Measurements from ENCODE around the gene NACA2.
"Not testable (repeated sequence)": the region's sequence is repeated elsewhere in the genome, so short reads cannot be mapped to it uniquely, and the experiment has no call there.

The NACA2 gene

GRCh38 chr17:61632826-61633225 lies 41.8 kb upstream of the NACA2 start:
- TF ChIP-seq, protein P1, sequence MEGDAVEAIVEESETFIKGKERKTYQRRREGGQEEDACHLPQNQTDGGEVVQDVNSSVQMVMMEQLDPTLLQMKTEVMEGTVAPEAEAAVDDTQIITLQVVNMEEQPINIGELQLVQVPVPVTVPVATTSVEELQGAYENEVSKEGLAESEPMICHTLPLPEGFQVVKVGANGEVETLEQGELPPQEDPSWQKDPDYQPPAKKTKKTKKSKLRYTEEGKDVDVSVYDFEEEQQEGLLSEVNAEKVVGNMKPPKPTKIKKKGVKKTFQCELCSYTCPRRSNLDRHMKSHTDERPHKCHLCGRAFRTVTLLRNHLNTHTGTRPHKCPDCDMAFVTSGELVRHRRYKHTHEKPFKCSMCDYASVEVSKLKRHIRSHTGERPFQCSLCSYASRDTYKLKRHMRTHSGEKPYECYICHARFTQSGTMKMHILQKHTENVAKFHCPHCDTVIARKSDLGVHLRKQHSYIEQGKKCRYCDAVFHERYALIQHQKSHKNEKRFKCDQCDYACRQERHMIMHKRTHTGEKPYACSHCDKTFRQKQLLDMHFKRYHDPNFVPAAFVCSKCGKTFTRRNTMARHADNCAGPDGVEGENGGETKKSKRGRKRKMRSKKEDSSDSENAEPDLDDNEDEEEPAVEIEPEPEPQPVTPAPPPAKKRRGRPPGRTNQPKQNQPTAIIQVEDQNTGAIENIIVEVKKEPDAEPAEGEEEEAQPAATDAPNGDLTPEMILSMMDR (IDR thresholded peaks at IDR 0.05; ENCODE audit: borderline replicate concordance, control extremely low read depth, extremely low read depth, insufficient read depth, missing control alignments) = no peak
- DNase-seq (ENCODE audit: low spot score) = no peak
- in situ Hi-C loops (cut with MboI; ENCODE audit: low sequenced_read_pairs, unreplicated experiment) = loop anchor here (10.0 kb wide), 1 partner anchor 472 kb away; no protein-coding TSS in a partner anchor

DNA sequence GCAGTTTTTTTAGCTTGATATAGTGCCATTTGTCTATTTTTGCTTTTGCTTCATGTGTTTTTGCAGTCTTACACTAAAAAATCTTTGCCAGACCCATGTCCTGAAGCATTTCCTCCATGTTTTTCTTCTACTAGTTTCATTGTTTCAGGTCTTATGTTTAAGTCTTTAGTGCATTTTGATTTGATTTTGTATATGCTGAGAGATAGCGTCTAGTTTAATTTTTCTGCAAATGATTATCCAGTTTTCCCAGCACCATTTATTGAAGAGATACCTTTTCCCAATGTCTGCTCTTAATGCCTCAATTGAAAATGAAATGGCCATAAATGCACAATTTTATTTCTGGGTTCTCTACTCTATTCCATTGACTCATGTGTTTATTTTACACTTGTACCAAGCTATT lies 40.8 kb upstream of the NACA2 start:
- TF ChIP-seq, protein P1 (IDR thresholded peaks at IDR 0.05; ENCODE audit: borderline replicate concordance, control extremely low read depth, extremely low read depth, insufficient read depth, missing control alignments) = no peak
- in situ Hi-C loops (cut with MboI; ENCODE audit: low sequenced_read_pairs, unreplicated experiment) = loop anchor here (10.0 kb wide), 1 partner anchor 473 kb away; no protein-coding TSS in a partner anchor
- DNase-seq (ENCODE audit: low spot score) = no peak

GRCh38 chr17:61628158-61628557 lies 37.1 kb upstream of the NACA2 start:
- DNase-seq (ENCODE audit: low spot score); in situ Hi-C loops (cut with MboI; ENCODE audit: low sequenced_read_pairs, unreplicated experiment): not testable (repeated sequence)

GRCh38 chr17:61627658-61628057 lies 36.6 kb upstream of the NACA2 start:
- TF ChIP-seq, protein P1 (IDR thresholded peaks at IDR 0.05; ENCODE audit: borderline replicate concordance, control extremely low read depth, extremely low read depth, insufficient read depth, missing control alignments) = no peak
- no peak for DNase-seq (ENCODE audit: low spot score)
- in situ Hi-C loops (cut with MboI; ENCODE audit: low sequenced_read_pairs, unreplicated experiment) = no loop called here

- no peak for DNase-seq (ENCODE audit: low spot score)
- in situ Hi-C loops (cut with MboI; ENCODE audit: low sequenced_read_pairs, unreplicated experiment) = no loop called here
- TF ChIP-seq, protein P1 (IDR thresholded peaks at IDR 0.05; ENCODE audit: borderline replicate concordance, control extremely low read depth, extremely low read depth, insufficient read depth, missing control alignments) = no peak
These were observed 36.1 kb upstream of the NACA2 start for GRCh38 chr17:61627125-61627524.

DNA sequence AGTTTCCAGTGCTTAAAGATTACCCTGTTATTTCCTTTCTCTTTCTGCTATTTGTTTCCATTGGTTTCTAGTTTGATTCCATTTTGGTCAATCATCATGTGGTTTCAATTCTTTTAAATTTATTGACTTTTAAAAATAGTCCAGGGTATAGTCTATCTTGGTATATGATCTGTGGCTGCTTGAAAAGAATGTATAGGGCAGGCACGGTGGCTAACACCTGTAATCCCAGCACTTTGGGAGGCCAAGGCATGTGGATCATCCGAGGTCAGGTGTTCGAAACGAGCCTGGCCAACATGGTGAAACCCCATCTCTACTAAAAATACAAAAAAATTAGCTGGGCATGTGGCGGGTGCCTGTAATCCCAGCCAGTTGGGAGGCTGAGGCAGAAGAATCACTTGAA lies 34.5 kb upstream of the NACA2 start:
- in situ Hi-C loops (cut with MboI; ENCODE audit: low sequenced_read_pairs, unreplicated experiment) = no loop called here
- DNase-seq (ENCODE audit: low spot score) = no peak
- TF ChIP-seq, protein P1 (IDR thresholded peaks at IDR 0.05; ENCODE audit: borderline replicate concordance, control extremely low read depth, extremely low read depth, insufficient read depth, missing control alignments) = no peak

DNA sequence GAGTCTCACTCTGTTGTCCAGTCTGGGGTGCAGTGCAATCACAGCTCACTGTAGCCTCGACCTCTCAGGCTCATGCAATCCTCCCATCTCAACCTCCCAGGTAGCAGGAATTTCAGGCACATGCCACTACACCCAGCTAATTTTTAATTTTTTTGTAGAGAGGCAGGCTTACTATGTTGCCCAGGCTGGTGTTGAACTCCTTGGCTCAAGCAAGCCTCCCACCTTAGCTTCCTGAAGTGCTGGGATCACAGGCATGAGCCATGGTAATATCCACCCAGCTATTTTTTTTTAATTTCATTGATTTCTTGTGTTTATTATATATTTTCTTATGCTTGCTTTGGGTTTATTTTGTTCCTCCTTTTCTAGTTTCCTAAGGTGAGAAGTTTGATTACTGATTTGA lies 33.9 kb upstream of the NACA2 start:
- in situ Hi-C loops (cut with MboI; ENCODE audit: low sequenced_read_pairs, unreplicated experiment) = no loop called here
- TF ChIP-seq, protein P1 (IDR thresholded peaks at IDR 0.05; ENCODE audit: borderline replicate concordance, control extremely low read depth, extremely low read depth, insufficient read depth, missing control alignments) = no peak
- no peak for DNase-seq (ENCODE audit: low spot score)

All from GM13976 (cell line).